Globus pallidus (tissue), 1 donor: Measurements from ENCODE around the gene MYO7B.

Source experiments
- DNase-seq: peaks from one replicate; pipeline ENCODE4 v3.0.0-alpha.2; 2015; ENCODE audit warnings: low spot score

Gene MYO7B

GRCh38 chr2:127637725-127638252 is 102.3 kb downstream of the MYO7B start:
- no peak for DNase-seq

- DNase-seq = no peak
These were observed 103.1 kb downstream of the MYO7B start for GRCh38 chr2:127638361-127639110.

- DNase-seq = no peak
These were observed 103.6 kb downstream of the MYO7B start for GRCh38 chr2:127639111-127639474.

GRCh38 chr2:127640082-127641072 is 104.9 kb downstream of the MYO7B start:
- DNase-seq = no peak

GRCh38 chr2:127641133-127641532 is 105.7 kb downstream of the MYO7B start:
- DNase-seq = no peak

GRCh38 chr2:127641846-127642507 is 106.5 kb downstream of the MYO7B start:
- no peak for DNase-seq

- DNase-seq = no peak
These were observed 107.4 kb downstream of the MYO7B start for GRCh38 chr2:127642706-127643438.

GRCh38 chr2:127643439-127644065 is 108.1 kb downstream of the MYO7B start:
- DNase-seq = no peak

- DNase-seq = no peak
These were observed 108.9 kb downstream of the MYO7B start for GRCh38 chr2:127644066-127645025.

- no peak for DNase-seq
These were observed 109.5 kb downstream of the MYO7B start for GRCh38 chr2:127645026-127645394.

- peak; percentile 72 for DNase-seq
These were observed 110.2 kb downstream of the MYO7B start, which contains the start of gene GPR17 for GRCh38 chr2:127645395-127646291. TSS of gene GPR17 (plus strand) at chr2:127646153. CDS start at chr2:127650736, 4,583 bp downstream.

GRCh38 chr2:127646487-127647241 is 111.2 kb downstream of the MYO7B start:
- no peak for DNase-seq

GRCh38 chr2:127647242-127648190 is 112.0 kb downstream of the MYO7B start:
- DNase-seq = no peak

- no peak for DNase-seq
These were observed 112.8 kb downstream of the MYO7B start for GRCh38 chr2:127648321-127648720.

GRCh38 chr2:127649100-127649611 is 113.7 kb downstream of the MYO7B start:
- DNase-seq = no peak

- DNase-seq = peak; percentile 84
These were observed 114.2 kb downstream of the MYO7B start for GRCh38 chr2:127649684-127650040.
